Ascending aorta (tissue), 2 donors: ENCODE measurements around the gene APP. TPM values are rescaled to one million over a fixed set of nuclear protein-coding genes. Genes with fewer than 3 reads are reported as not detected.

Experiments used
- DNase-seq, 2 donors: peaks; one replicate each; pipeline ENCODE4 v3.0.0-alpha.2; 2019; ENCODE audit warnings: low spot score in 2 of 2
- H3K27ac ChIP-seq, 2 donors: fragments of 200-600 bp; sonication (generic); one replicate each; pipeline ENCODE4 v1.5.1; 2016 to 2017; ENCODE audit warnings: mild to moderate bottlenecking in 1 of 2
- H3K27me3 ChIP-seq: fragments of 200-600 bp; sonication (generic); one replicate; pipeline ENCODE4 v1.5.1; 2017
- H3K36me3 ChIP-seq, 2 donors: fragments of 200-600 bp; sonication (generic); one replicate each; pipeline ENCODE4 v1.5.1; 2016
- H3K4me1 ChIP-seq, 2 donors: fragments of 200-600 bp; sonication (generic); one replicate each; pipeline ENCODE4 v1.5.1; 2016 to 2017; ENCODE audit warnings: mild to moderate bottlenecking in 1 of 2
- H3K4me3 ChIP-seq, 2 donors: fragments of 200-600 bp; sonication (generic); one replicate each; pipeline ENCODE4 v1.5.1; 2016 to 2017; ENCODE audit warnings: mild to moderate bottlenecking in 1 of 2
- H3K9me3 ChIP-seq, 2 donors: fragments of 200-600 bp; sonication (generic); one replicate each; pipeline ENCODE4 v1.5.1; 2016
- CTCF ChIP-seq, 3 experiments: fragments of 200-600 bp in 2 of 3; fragments of 450-650 bp in 1 of 3; sonication (generic) in 2 of 3; IDR thresholded peaks; one replicate each; pipeline ENCODE4 v1.5.1; 2016 to 2019; ENCODE audit warnings: antibody characterized with exemption in 3 of 3, mild to moderate bottlenecking in 1 of 3, moderate library complexity in 1 of 3
- intact Hi-C: fragments of 100-400 bp; cut with DNase I; formaldehyde crosslinking; loops from one replicate; pipeline ENCODE4 v1.15.1; 2023
- total RNA-seq: library from RNA; depleted of rRNA; stranded (reverse); fragments of >200 nt; gene quantifications from one replicate; pipeline ENCODE4 v1.1.0, GENCODE V29; 2016

APP gene
- total RNA-seq, 1 donor from 2014 or later, result 350 TPM

- Histone ChIP-seq H3K9me3 (no peaks in the 10 kb centered on the region), H3K4me1 (peaks cover 4 to 14% of the 10 kb centered on the region in 2 donors), H3K27ac (peak overlapping the region in 1 of 2 donors; percentile 53), H3K36me3 (peaks cover 0 to 16% of the 10 kb centered on the region in 2 donors), H3K27me3 (no peaks in the 10 kb centered on the region), H3K4me3 (no peak overlapping the region)
- DNase-seq, result peak in 1 of 2 donors; percentile 69
- no peak for TF ChIP-seq CTCF (IDR thresholded peaks at IDR 0.05)
- intact Hi-C loops, result loop anchor here (2.0 to 5.0 kb wide), 2 partner anchors 35 to 59 kb away; partner anchors contain the start of gene APP
Measured at GRCh38 chr21:26112127-26112742, 58.3 kb downstream of the APP start.

DNA sequence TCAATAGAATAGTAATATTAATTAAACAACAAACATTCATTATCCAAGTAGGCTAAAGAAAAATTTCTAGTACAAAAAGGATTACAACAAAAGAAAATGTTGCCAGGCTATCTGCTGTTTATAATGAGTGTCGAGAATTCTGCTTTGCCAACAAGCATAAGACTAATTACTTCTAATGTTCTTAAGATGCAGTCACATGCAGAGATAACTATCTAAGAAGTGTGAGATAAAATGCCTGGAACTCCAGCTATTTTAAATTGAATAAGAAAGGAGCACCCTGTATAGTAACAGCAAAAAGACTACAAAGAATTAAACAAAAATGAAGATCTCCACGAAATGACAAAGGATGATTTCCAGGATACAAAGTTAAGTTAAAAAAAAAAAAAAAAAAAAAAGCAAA lies 59.9 kb downstream of the APP start:
- Histone ChIP-seq H3K9me3 (no peaks in the 10 kb centered on the region), H3K27ac (no peak overlapping the region), H3K4me1 (peaks cover 0 to 12% of the 10 kb centered on the region in 2 donors), H3K4me3 (no peak overlapping the region), H3K36me3 (peaks cover 0 to 19% of the 10 kb centered on the region in 2 donors), H3K27me3 (no peaks in the 10 kb centered on the region)
- intact Hi-C loops, result loop anchor here (5.0 kb wide), 1 partner anchor 37 kb away; no protein-coding TSS in a partner anchor
- no peak for DNase-seq
- TF ChIP-seq CTCF (IDR thresholded peaks at IDR 0.05), result no peak

GRCh38 chr21:26107429-26107828 lies 63.1 kb downstream of the APP start:
- Histone ChIP-seq H3K4me3 (no peak overlapping the region), H3K27me3 (no peaks in the 10 kb centered on the region), H3K9me3 (no peaks in the 10 kb centered on the region), H3K27ac (no peak overlapping the region), H3K4me1 (peaks cover 0 to 2% of the 10 kb centered on the region in 2 donors), H3K36me3 (peaks cover 0 to 19% of the 10 kb centered on the region in 2 donors)
- DNase-seq, result no peak
- intact Hi-C loops, result no loop called here
- no peak for TF ChIP-seq CTCF (IDR thresholded peaks at IDR 0.05)

DNA sequence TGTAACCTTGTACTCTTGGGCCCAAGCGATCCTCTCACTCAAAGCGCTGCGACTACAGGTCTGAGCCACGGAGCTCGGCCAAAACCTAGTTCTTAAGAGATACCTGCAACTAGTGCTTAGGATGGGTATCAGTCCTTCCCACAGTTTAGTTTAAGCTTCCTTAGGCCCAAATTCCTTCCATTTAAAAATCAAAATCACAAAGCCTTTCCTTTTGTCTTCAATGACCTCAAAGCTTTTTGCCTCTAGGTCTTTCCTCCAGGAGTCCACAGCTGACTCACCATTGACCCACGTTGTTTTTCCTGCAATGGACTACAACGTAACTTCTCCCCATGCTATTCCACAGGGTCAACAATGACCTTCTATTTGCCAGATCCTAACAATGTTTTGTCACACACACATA lies 64.0 kb downstream of the APP start:
- Histone ChIP-seq H3K9me3 (no peaks in the 10 kb centered on the region), H3K4me3 (no peak overlapping the region), H3K4me1 (no peaks in the 10 kb centered on the region), H3K27ac (no peak overlapping the region), H3K27me3 (no peaks in the 10 kb centered on the region), H3K36me3 (peaks cover 0 to 19% of the 10 kb centered on the region in 2 donors)
- no peak for DNase-seq
- intact Hi-C loops, result no loop called here
- no peak for TF ChIP-seq CTCF (IDR thresholded peaks at IDR 0.05)

DNA sequence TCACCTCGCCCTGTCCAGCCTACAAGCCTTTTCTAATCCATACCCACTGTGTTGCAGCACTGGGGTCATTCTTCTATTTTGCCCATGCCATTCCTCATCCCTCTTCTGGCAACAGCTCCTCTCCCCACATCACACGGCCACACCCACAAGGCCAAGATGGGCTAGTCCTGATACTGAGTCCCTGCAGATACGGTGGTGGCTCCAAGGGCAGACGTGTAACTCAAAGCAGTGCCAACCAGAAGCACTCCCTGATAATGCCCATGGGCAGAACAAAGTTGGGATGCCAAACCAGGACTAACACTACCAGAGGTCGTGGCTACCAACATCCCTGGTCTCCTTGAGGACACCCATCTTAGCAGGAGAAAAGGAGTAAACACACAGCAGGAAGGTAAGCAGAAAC lies 64.8 kb downstream of the APP start:
- no peak overlapping the region for H3K27ac ChIP-seq
- TF ChIP-seq CTCF (IDR thresholded peaks at IDR 0.05), result no peak
- intact Hi-C loops, result no loop called here

More for the DNA sequence above, 64.8 kb downstream of the APP start:
- no peaks in the 10 kb centered on the region for H3K27me3 ChIP-seq
- no peak for DNase-seq
- H3K9me3 ChIP-seq, result no peaks in the 10 kb centered on the region
- H3K4me3 ChIP-seq, result no peak overlapping the region
- no peaks in the 10 kb centered on the region for H3K4me1 ChIP-seq
- peaks cover 0 to 16% of the 10 kb centered on the region in 2 donors for H3K36me3 ChIP-seq
